ENCODE results near the gene NLRP6.
"Not testable (repeated sequence)": the region's sequence is repeated elsewhere in the genome, so short reads cannot be mapped to it uniquely, and the experiment has no call there.

DNA sequence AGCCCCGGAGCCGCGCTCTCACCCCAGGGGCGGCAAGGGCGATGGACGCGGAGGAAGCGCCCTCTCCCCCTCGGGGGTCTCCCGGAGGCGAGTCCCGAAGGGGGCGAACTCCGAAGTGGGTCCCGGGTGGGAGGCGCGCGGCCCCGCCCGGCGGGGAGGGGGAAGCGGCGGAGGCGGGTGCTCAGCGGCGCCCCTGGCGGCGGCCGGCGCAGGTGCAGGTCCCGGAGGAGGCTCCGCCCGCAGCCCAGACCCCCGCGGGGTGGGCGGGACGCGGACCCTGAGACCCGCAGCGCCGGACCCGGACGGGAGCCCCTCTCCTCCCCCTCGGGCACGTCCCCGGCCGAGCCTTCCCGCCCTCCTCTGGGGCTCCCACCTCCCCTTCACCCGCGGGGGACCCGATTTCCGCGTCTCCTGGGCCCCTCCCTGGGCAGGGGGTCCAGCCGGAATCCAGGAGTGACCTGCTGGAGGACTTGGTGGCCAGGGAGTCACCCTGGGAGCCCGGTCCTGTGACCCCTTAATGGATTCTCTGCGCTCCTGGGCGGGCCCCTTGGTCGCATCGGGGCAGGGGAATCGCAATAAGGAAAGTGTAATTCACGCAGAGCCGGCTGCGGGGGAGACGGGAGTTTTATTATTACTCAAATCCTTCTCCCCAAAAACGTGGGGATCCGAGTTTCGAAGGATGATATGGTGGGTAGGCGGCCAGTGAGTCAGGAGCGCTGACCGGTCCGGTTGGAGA is 33.0 kb downstream of the NLRP6 start:
- TF ChIP-seq ZC3H10 (CRISPR knock-in tag; IDR thresholded peaks at IDR 0.05); ZNF565 (CRISPR knock-in tag; conservative IDR thresholded peaks at IDR 0.05; ENCODE audit: low read depth); CSDC2 (CRISPR knock-in tag; IDR thresholded peaks at IDR 0.05); BACH2 (CRISPR knock-in tag; IDR thresholded peaks at IDR 0.05; ENCODE audit: borderline replicate concordance); OSR1 (CRISPR knock-in tag; IDR thresholded peaks at IDR 0.05); GLIS3 (CRISPR knock-in tag; IDR thresholded peaks at IDR 0.05): not testable (repeated sequence)
- TF ChIP-seq, protein P1, sequence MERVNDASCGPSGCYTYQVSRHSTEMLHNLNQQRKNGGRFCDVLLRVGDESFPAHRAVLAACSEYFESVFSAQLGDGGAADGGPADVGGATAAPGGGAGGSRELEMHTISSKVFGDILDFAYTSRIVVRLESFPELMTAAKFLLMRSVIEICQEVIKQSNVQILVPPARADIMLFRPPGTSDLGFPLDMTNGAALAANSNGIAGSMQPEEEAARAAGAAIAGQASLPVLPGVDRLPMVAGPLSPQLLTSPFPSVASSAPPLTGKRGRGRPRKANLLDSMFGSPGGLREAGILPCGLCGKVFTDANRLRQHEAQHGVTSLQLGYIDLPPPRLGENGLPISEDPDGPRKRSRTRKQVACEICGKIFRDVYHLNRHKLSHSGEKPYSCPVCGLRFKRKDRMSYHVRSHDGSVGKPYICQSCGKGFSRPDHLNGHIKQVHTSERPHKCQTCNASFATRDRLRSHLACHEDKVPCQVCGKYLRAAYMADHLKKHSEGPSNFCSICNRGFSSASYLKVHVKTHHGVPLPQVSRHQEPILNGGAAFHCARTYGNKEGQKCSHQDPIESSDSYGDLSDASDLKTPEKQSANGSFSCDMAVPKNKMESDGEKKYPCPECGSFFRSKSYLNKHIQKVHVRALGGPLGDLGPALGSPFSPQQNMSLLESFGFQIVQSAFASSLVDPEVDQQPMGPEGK (CRISPR knock-in tag; IDR thresholded peaks at IDR 0.05; ENCODE audit: borderline replicate concordance), result not testable (repeated sequence)

All from SK-N-SH treated with all-trans-retinoic acid at 6 μM for 48 hours (cell line).